GM21786 (cell line): ENCODE data around the gene ENDOG.

Experiments used
- ATAC-seq: cut with Tn5 transposase; IDR thresholded peaks from one replicate; pipeline ENCODE4 v1.9.1; 2021; ENCODE audit not compliant: unreplicated experiment

ENDOG gene

DNA sequence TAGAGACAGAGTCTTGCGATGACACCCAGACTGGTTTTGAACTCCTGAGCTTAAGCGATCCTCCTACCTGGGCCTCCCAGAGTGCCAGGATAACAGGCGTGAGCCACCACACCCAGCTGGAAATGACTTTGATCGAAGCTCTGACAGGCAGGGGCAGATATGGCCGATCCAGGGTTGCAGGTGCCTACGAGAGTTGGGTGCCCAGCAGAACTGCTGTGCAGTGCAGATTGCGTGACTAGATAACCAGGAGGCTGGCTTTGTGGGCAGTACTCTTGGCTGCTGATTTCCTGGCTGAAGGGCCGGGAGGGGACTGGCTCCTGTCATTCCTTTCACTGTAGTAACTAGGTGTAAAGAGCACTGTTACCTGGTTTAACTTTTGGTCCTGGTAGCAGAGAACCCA is 19.4 kb upstream of the ENDOG start:
- no peak for ATAC-seq

DNA sequence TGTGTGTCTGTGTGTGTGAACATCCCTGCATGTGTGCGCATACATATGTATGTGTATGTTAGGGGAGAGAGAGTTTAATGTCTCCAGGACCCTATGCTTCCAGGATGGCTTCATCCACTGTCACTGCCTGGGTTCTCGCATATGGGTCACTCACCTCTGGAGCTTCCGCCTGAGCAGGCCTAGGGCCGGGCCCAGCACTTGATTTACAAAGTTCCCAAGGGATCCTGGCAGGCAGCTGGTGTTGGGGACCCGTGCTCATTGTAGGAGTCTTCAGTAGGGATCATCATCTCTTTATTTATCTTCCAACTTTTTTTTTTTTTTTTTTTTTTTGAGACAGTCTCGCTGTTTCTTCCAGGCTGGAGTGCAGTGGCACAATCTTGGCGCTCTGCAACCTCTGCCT is 18.2 kb upstream of the ENDOG start:
- ATAC-seq, result no peak

DNA sequence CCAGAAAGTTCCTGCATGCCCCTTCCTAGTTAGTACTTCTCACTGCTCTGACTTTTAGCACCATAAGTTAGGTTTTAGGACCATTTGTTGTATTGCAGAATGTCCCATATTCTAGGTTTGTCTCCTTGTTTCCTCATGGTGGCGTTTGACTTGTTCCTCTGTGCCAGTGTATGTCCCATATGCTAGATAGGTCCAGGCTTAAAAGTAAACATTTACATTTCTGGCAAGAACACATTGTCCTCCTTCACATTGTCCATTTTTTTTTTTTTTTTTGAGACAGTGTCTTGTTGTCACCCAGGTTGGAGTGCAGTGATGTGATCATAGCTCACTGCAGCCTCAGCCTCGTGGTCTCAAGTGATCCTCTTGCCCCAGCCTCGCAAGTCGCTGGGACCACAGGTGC is 15.8 kb upstream of the ENDOG start:
- no peak for ATAC-seq

- no peak for ATAC-seq
These were observed 12.6 kb upstream of the ENDOG start for GRCh38 chr9:128805661-128806060.

DNA sequence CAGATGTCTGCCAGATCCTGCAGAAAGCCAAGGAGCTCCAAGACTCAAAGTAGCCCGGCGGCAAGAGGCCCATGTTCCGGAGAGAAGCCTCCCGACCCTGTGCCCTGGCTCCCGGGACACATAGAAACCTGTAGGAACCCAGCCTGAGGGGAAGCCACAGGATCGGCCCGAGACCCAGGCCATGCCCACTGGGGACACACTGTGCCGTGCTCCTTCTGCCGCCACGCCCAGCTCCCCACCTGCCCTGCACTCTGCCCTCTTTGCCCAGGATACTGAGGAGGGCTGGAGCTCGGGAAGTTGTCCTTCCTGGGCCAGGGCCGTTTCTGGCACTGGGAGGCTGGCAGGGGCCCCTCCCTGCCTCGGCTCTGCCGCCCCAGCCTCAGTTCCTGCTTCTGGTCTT is 10.5 kb upstream of the ENDOG start:
- ATAC-seq, result no peak

- ATAC-seq, result no peak
These were observed 9.8 kb upstream of the ENDOG start for GRCh38 chr9:128808543-128808942.

- ATAC-seq, result no peak
These were observed 9.2 kb upstream of the ENDOG start for GRCh38 chr9:128809036-128809599.

DNA sequence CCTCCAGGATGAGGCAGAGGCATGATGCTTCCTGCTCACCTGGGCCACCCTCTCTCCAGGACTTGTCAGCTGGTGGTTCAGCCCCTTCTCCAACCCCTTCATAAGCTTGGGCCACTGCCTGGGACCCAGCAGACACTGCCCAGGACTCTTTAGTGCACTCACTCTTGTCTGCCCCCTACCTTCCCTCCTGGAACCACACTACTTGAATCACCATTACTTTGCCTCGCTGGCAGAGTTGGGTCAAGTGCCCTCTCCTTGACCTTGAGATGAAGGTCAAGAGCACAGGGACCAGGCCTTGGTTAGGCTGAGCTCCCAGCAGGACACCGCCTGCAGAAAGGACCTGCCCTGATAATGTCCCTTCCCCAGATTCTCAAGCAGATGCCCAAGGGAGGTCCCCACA is 8.5 kb upstream of the ENDOG start:
- no peak for ATAC-seq

- no peak for ATAC-seq
These were observed 7.4 kb upstream of the ENDOG start for GRCh38 chr9:128810873-128811272.

- peak; percentile 23 for ATAC-seq
These were observed 777 bp downstream of the ENDOG start for GRCh38 chr9:128818839-128819715.

DNA sequence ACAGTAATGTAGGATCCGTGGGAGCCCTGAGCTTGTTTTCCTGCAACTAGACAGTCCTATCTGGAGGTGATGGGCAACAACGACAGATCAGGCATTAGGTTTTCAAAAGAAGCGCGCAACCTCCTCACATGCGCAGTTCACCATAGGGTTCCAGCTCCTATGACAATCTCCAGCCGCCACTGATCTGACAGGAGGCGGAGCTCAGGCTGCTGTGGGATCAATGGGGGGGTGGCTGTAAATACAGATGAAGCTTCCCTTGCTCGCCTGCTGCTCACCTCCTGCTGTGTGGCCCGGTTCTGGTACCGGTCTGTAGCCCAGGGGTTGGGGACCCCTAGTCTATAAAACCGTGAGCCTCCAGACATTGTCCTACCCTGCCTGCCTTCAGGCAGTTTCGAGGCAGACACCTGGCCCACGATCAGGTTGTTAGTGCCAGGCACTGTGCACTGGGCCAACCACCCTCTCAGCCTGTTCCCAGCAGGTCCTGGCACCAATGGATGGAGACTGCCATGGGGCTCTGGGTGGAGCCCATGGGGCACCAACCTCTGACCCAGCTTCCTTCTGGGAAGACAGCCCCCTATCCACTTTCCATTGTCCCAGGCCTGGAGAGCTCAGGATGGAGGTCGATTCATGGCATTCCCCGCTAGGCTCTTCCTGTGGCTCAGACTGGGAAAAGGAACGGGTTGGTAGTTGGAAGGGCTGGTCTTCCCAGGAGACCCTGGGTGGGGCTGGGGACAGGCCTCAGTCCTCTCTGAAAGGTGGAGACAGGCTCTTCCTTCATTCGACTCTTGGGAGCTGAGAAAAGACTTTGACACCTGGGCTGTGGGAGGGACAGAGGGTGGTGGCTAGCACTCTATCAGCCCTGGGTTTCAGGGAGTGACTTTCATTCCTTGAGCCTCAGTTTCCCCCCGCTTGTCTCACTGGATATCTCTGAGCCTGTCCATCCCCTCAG is 1.7 kb downstream of the ENDOG start:
- no peak for ATAC-seq

DNA sequence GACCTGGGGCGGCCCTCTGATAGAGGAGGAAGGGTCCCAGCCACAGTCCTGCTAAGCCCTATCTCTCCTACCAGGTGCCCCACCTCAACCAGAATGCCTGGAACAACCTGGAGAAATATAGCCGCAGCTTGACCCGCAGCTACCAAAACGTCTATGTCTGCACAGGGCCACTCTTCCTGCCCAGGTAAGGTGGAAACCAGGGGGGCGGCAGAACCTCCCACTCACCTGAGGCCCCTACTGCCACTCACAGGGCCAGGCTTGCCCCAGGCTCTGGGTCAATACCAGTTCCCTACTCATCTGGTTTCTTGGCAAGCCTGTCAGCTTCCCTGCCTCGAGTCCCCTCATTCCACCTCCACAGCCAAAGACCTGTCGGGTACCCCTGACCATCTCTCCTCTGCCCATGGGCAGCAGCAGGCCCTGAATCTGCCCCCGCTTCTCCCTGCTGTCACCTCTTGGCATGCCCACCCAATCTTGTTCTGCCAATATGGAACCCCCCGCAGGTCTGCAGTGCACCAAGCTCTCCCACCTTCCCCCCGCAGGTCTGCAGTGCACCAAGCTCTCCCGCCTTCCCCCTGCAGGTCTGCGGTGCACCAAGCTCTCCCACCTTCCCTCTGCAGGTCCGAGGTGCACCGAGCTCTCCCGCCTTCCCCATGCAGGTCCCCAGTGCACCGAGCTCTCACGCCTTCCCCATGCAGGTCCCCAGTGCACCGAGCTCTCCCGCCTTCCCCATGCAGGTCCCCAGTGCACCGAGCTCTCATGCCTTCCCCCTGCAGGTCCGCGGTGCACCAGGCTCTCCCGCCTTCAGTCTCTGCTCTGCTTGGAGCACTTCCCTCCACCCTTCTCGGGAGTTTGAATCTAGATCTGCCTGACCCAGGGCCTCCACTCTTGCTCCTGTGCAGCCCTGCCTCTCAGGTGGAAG is 2.6 kb downstream of the ENDOG start:
- ATAC-seq, result no peak

GRCh38 chr9:128821584-128822406 is 3.5 kb downstream of the ENDOG start:
- no peak for ATAC-seq

DNA sequence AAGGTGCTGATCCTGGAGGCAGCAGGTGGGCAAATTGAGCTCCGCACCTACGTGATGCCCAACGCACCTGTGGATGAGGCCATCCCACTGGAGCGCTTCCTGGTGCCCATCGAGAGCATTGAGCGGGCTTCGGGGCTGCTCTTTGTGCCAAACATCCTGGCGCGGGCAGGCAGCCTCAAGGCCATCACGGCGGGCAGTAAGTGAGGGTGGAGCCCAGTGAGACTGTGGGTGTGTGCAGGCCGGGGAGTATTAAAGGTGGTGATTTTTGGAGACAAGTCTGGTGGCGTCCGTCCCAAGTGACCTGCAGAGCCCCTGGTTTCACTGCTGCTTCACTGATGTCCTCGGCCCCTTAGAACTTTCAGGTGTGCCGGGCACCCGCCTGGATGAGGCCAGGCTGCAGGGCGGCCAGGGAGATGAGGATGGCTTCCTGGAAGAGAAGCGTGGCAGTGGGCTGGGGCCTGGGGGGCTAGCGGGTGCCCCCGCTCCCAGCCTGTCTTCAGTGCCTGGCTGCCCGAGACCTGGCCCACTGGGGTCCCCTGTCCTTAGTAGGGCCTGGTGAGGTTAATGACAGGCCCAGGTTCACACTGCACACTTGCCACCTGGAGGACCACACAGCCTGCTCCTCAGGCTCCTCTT is 4.2 kb downstream of the ENDOG start:
- ATAC-seq, result no peak

DNA sequence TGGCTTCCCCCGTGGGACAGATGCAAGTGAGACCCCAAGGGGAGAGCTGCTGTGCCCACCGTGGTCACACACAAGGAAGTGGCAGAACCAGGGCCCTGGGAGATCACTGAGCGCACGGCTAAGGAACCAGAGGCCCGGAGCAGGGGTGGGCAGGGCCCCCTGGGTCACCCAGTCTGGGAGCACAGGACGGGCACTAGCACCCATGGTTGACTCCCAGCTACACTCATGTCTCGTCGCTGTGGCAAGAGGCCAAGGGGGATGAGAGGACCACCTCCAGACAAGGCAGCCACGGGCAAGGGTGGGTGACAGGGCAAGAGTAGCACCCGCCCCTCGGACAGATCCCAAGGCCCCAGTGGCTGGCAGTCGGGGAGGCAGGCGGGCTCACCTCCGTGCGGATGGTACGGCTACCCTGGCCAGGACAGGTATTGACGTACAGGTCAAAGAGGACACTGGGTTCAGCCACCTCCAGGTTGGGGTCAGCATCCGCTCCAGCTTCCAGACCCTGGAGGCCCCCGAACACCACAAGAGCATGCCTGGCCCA is 5.1 kb downstream of the ENDOG start:
- ATAC-seq, result no peak

GRCh38 chr9:128823903-128824406 is 5.7 kb downstream of the ENDOG start:
- ATAC-seq, result no peak

DNA sequence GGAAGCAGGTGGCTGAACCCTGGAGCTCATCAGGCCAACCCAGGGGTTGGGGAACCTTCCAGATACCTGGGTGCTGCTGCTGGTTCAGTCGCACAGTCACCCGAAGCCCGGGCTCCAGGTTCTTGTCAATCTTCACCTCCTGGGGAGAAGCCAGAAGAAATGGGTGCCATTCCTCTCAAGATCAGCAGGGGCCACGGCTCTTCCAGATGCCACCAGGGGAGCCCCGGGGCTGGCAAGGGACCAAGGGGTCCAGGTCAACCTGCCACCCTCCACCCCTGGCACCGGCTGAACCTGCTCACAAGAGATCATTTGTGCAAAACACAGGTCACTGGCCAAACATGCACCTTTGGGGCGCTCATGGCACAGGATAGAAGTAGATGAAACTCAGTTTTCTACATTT is 6.6 kb downstream of the ENDOG start:
- ATAC-seq, result no peak

- no peak for ATAC-seq
These were observed 7.8 kb downstream of the ENDOG start for GRCh38 chr9:128825923-128826700.
